Stimulated activated naive CD8-positive, alpha-beta T cell treated with anti-CD3 and anti-CD28 coated beads, Interleukin-15, amount 100 ng/mL, for 72 hours (primary cell): ENCODE measurements around the gene FAM234B.

ENCODE experiments used
- ATAC-seq: fragments of 150-1000 bp; cut with Tn5 transposase; 2 replicates; pipeline ENCODE4 v1.10.0; 2021; ENCODE audit warnings: mild to moderate bottlenecking, moderate library complexity
- DNase-seq, 2 donors: peaks; one replicate each; pipeline ENCODE4 v3.0.0; 2021 to 2022
- H3K27ac Mint-ChIP-seq, 2 donors: one replicate each; pipeline ENCODE4 v1.8.0; 2022; ENCODE audit warnings: mild to moderate bottlenecking in 2 of 2, mixed read lengths in 2 of 2, moderate library complexity in 2 of 2
- H3K27me3 Mint-ChIP-seq: one replicate; pipeline ENCODE4 v1.8.0; 2022; ENCODE audit warnings: mixed read lengths
- H3K4me1 Mint-ChIP-seq: one replicate; pipeline ENCODE4 v1.8.0; 2022; ENCODE audit warnings: mild to moderate bottlenecking, mixed read lengths
- H3K4me3 Mint-ChIP-seq, 2 donors: one replicate each; pipeline ENCODE4 v1.8.0; 2022; ENCODE audit warnings: mild to moderate bottlenecking in 2 of 2, mixed read lengths in 2 of 2, moderate library complexity in 1 of 2
- H3K9me3 Mint-ChIP-seq, 2 donors: one replicate each; pipeline ENCODE4 v1.8.0; 2022; ENCODE audit warnings: mixed read lengths in 2 of 2

The FAM234B gene

GRCh38 chr12:13102461-13103195 lies 58.4 kb downstream of the FAM234B start:
- Mint-ChIP-seq H3K9me3 (no peaks in the 10 kb centered on the region), H3K4me3 (peak overlapping the region in 1 of 2 donors; percentile 38), H3K27ac (peak overlapping the region in 1 of 2 donors; percentile 99), H3K27me3 (no peaks in the 10 kb centered on the region), H3K4me1 (peaks cover 60% of the 10 kb centered on the region)
- no peak for ATAC-seq
- no peak for DNase-seq

- H3K27me3 Mint-ChIP-seq: no peaks in the 10 kb centered on the region
- peaks cover 51% of the 10 kb centered on the region for H3K4me1 Mint-ChIP-seq
- ATAC-seq (no peak), DNase-seq (no peak)
- peak within 1 kb of the TSS; percentile 23 to 99 for H3K27ac Mint-ChIP-seq
- no peak within 1 kb of the TSS for H3K4me3 Mint-ChIP-seq
- H3K9me3 Mint-ChIP-seq: peaks cover 4 to 7% of the 10 kb centered on the region in 2 donors
Observed at GRCh38 chr12:13103391-13104033, 59.3 kb downstream of the FAM234B start, which contains the start of gene GSG1. Gene GSG1 (minus strand): TSS chr12:13103667. CDS start chr12:13103512, 155 bp downstream.

- no peak for ATAC-seq
- H3K4me1 Mint-ChIP-seq: peaks cover 42% of the 10 kb centered on the region
- no peak for DNase-seq
- peaks cover 6 to 10% of the 10 kb centered on the region in 2 donors for H3K9me3 Mint-ChIP-seq
- H3K27me3 Mint-ChIP-seq: no peaks in the 10 kb centered on the region
- no peak overlapping the region for H3K4me3 Mint-ChIP-seq
- no peak overlapping the region for H3K27ac Mint-ChIP-seq
Observed at GRCh38 chr12:13104409-13104808, 60.2 kb downstream of the FAM234B start.

- H3K9me3 Mint-ChIP-seq: peaks cover 6 to 10% of the 10 kb centered on the region in 2 donors
- ATAC-seq: no peak
- no peaks in the 10 kb centered on the region for H3K27me3 Mint-ChIP-seq
- peaks cover 28% of the 10 kb centered on the region for H3K4me1 Mint-ChIP-seq
- H3K27ac Mint-ChIP-seq: no peak overlapping the region
- no peak overlapping the region for H3K4me3 Mint-ChIP-seq
- no peak for DNase-seq
Observed at GRCh38 chr12:13105781-13106180, 61.6 kb downstream of the FAM234B start.

- H3K4me3 Mint-ChIP-seq: no peak overlapping the region
- DNase-seq: no peak
- ATAC-seq: no peak
Observed at GRCh38 chr12:13106666-13107065, 62.5 kb downstream of the FAM234B start.

GRCh38 chr12:13112968-13113367 lies 68.8 kb downstream of the FAM234B start:
- no peak overlapping the region for H3K27ac Mint-ChIP-seq
- ATAC-seq (no peak), DNase-seq (no peak)
- H3K4me1 Mint-ChIP-seq: no peaks in the 10 kb centered on the region
- peaks cover 18% of the 10 kb centered on the region for H3K27me3 Mint-ChIP-seq
- H3K4me3 Mint-ChIP-seq: no peak overlapping the region
- peaks cover 6 to 8% of the 10 kb centered on the region in 2 donors for H3K9me3 Mint-ChIP-seq

More at GRCh38 chr12:13106666-13107065, 62.5 kb downstream of the FAM234B start:
- Mint-ChIP-seq H3K4me1 (peaks cover 20% of the 10 kb centered on the region), H3K27ac (no peak overlapping the region), H3K9me3 (peaks cover 6 to 10% of the 10 kb centered on the region in 2 donors), H3K27me3 (no peaks in the 10 kb centered on the region)

- Mint-ChIP-seq H3K4me3 (no peak overlapping the region), H3K27me3 (peaks cover 18% of the 10 kb centered on the region), H3K4me1 (no peaks in the 10 kb centered on the region), H3K27ac (no peak overlapping the region), H3K9me3 (no peaks in the 10 kb centered on the region)
- no peak for ATAC-seq
- DNase-seq: no peak
Observed at GRCh38 chr12:13114251-13115052, 70.3 kb downstream of the FAM234B start.

GRCh38 chr12:13116259-13116658 lies 72.1 kb downstream of the FAM234B start:
- Mint-ChIP-seq H3K27ac (no peak overlapping the region), H3K27me3 (peaks cover 18% of the 10 kb centered on the region), H3K4me3 (no peak overlapping the region), H3K4me1 (peaks cover 5% of the 10 kb centered on the region), H3K9me3 (no peaks in the 10 kb centered on the region)
- no peak for ATAC-seq
- no peak for DNase-seq

GRCh38 chr12:13117029-13117428 lies 72.8 kb downstream of the FAM234B start:
- Mint-ChIP-seq H3K27me3 (peaks cover 18% of the 10 kb centered on the region), H3K4me3 (no peak overlapping the region), H3K9me3 (no peaks in the 10 kb centered on the region), H3K27ac (no peak overlapping the region), H3K4me1 (peaks cover 6% of the 10 kb centered on the region)
- DNase-seq (no peak), ATAC-seq (no peak)

- DNase-seq (no peak), ATAC-seq (no peak)
- no peak overlapping the region for H3K27ac Mint-ChIP-seq
- no peak overlapping the region for H3K4me3 Mint-ChIP-seq
- H3K4me1 Mint-ChIP-seq: peaks cover 6% of the 10 kb centered on the region
- H3K27me3 Mint-ChIP-seq: peaks cover 10% of the 10 kb centered on the region
- H3K9me3 Mint-ChIP-seq: no peaks in the 10 kb centered on the region
Observed at GRCh38 chr12:13119826-13120225, 75.6 kb downstream of the FAM234B start.

GRCh38 chr12:13120413-13120812 lies 76.2 kb downstream of the FAM234B start:
- Mint-ChIP-seq H3K27ac (no peak overlapping the region), H3K4me3 (no peak overlapping the region), H3K27me3 (peaks cover 10% of the 10 kb centered on the region), H3K9me3 (no peaks in the 10 kb centered on the region), H3K4me1 (peaks cover 6% of the 10 kb centered on the region)
- DNase-seq (no peak), ATAC-seq (no peak)

- Mint-ChIP-seq H3K4me1 (peaks cover 6% of the 10 kb centered on the region), H3K4me3 (no peak overlapping the region), H3K27me3 (peaks cover 7% of the 10 kb centered on the region), H3K27ac (no peak overlapping the region), H3K9me3 (no peaks in the 10 kb centered on the region)
- no peak for ATAC-seq
- DNase-seq: no peak
Observed at GRCh38 chr12:13121568-13121967, 77.4 kb downstream of the FAM234B start.

GRCh38 chr12:13124656-13125505 lies 80.7 kb downstream of the FAM234B start:
- Mint-ChIP-seq H3K4me3 (no peak overlapping the region), H3K9me3 (no peaks in the 10 kb centered on the region), H3K4me1 (peaks cover 6% of the 10 kb centered on the region), H3K27me3 (no peaks in the 10 kb centered on the region), H3K27ac (peak overlapping the region in 1 of 2 donors; percentile 21)
- DNase-seq (no peak), ATAC-seq (no peak)

- H3K4me3 Mint-ChIP-seq: no peak overlapping the region
- H3K27me3 Mint-ChIP-seq: no peaks in the 10 kb centered on the region
- peaks cover 3% of the 10 kb centered on the region for H3K4me1 Mint-ChIP-seq
- no peak overlapping the region for H3K27ac Mint-ChIP-seq
- no peak for ATAC-seq
- H3K9me3 Mint-ChIP-seq: no peaks in the 10 kb centered on the region
- DNase-seq: no peak
Observed at GRCh38 chr12:13125996-13126395, 81.8 kb downstream of the FAM234B start.

GRCh38 chr12:13126494-13126893 lies 82.3 kb downstream of the FAM234B start:
- Mint-ChIP-seq H3K27me3 (no peaks in the 10 kb centered on the region), H3K27ac (no peak overlapping the region), H3K4me3 (no peak overlapping the region), H3K4me1 (no peaks in the 10 kb centered on the region), H3K9me3 (no peaks in the 10 kb centered on the region)
- ATAC-seq: no peak
- no peak for DNase-seq
